Thyroid gland (tissue), 4 donors: ENCODE data around the gene COL9A3. TPM values are rescaled to one million over a fixed set of nuclear protein-coding genes. Genes with fewer than 3 reads are reported as not detected.

Experiments used
- DNase-seq, 2 donors: peaks; one replicate each; pipeline ENCODE4 v3.0.0-alpha.2; 2019
- H3K27ac ChIP-seq, 3 donors: fragments of 200-600 bp; sonication (generic); 1 replicate in 2 of 3; 2 replicates in 1 of 3; pipeline ENCODE4 v1.5.1; 2016 to 2019; ENCODE audit warnings: mild to moderate bottlenecking in 1 of 3, moderate library complexity in 1 of 3
- H3K27me3 ChIP-seq: fragments of 200-600 bp; sonication (generic); one replicate; pipeline ENCODE4 v1.5.1; 2019
- H3K36me3 ChIP-seq, 2 donors: fragments of 200-600 bp; sonication (generic); one replicate each; pipeline ENCODE4 v1.5.1; 2016 to 2019
- H3K4me1 ChIP-seq, 2 donors: fragments of 200-600 bp; sonication (generic); one replicate each; pipeline ENCODE4 v1.5.1; 2017 to 2019
- H3K4me3 ChIP-seq, 3 donors: fragments of 200-600 bp; sonication (generic); replicated peaks in 1 of 3; 1 replicate in 2 of 3; 2 replicates in 1 of 3; pipeline ENCODE4 v1.5.1; 2016; ENCODE audit warnings: mild to moderate bottlenecking in 1 of 3
- H3K9me3 ChIP-seq: fragments of 200-600 bp; sonication (generic); one replicate; pipeline ENCODE4 v1.5.1; 2017
- CTCF ChIP-seq, 6 experiments: fragments of 200-600 bp in 3 of 6; fragments of 450-650 bp in 3 of 6; sonication (generic) in 3 of 6; IDR thresholded peaks; one replicate each; pipeline ENCODE4 v1.5.1; 2016 to 2019; ENCODE audit warnings: antibody characterized with exemption in 6 of 6, mild to moderate bottlenecking in 2 of 6, inconsistent platforms in 1 of 6, moderate library complexity in 1 of 6
- POLR2A ChIP-seq, 2 donors: fragments of 450-650 bp; IDR thresholded peaks; one replicate each; pipeline ENCODE4 v1.6.1; 2017; ENCODE audit warnings: antibody characterized with exemption in 2 of 2, mild to moderate bottlenecking in 2 of 2, moderate library complexity in 1 of 2
- WGBS, 2 donors: methylation state at CpG; one replicate each; pipeline ENCODE4 v1.1.5; 2017; 5-methylcytosine and 5-hydroxymethylcytosine counted together
- intact Hi-C: fragments of 100-400 bp; cut with DNase I; formaldehyde crosslinking; loops from one replicate; pipeline ENCODE4 v1.15.1; 2023
- total RNA-seq, 4 donors: library from RNA; depleted of rRNA; stranded (reverse); fragments of >200 nt; gene quantifications; one replicate each; pipeline ENCODE4 v1.2.3, GENCODE V29; 2016

COL9A3 gene
- total RNA-seq, 4 donors from 2014 or later = 5.3 to 113 (median 62.8) TPM

- no peak overlapping the region for H3K4me3 ChIP-seq
- no peaks in the 10 kb centered on the region for H3K27me3 ChIP-seq
- H3K27ac ChIP-seq = no peak overlapping the region
- no peaks in the 10 kb centered on the region for H3K4me1 ChIP-seq
- no peaks in the 10 kb centered on the region for H3K9me3 ChIP-seq
- DNase-seq = no peak
- no peaks in the 10 kb centered on the region for H3K36me3 ChIP-seq
- intact Hi-C loops = no loop called here
- WGBS, 2 donors = 82 to 83% methylated on average over 12 to 13 of the region's 16 CpGs
- no peak for TF ChIP-seq POLR2A (IDR thresholded peaks at IDR 0.05)
- no peak for TF ChIP-seq CTCF (IDR thresholded peaks at IDR 0.05)
Observed at GRCh38 chr20:62784497-62784896, 32.4 kb upstream of the COL9A3 start.

- WGBS, 2 donors = 70 to 72% methylated on average over 11 of the region's 11 CpGs
- no peak for DNase-seq
- TF ChIP-seq POLR2A (IDR thresholded peaks at IDR 0.05) = no peak
- TF ChIP-seq CTCF (IDR thresholded peaks at IDR 0.05) = no peak
- intact Hi-C loops = no loop called here
- Histone ChIP-seq H3K36me3 (no peaks in the 10 kb centered on the region), H3K27ac (no peak overlapping the region), H3K9me3 (no peaks in the 10 kb centered on the region), H3K4me3 (no peak overlapping the region), H3K4me1 (no peaks in the 10 kb centered on the region), H3K27me3 (no peaks in the 10 kb centered on the region)
Observed at GRCh38 chr20:62785393-62785792, 31.5 kb upstream of the COL9A3 start.

GRCh38 chr20:62786157-62786556 is 30.7 kb upstream of the COL9A3 start:
- Histone ChIP-seq H3K9me3 (no peaks in the 10 kb centered on the region), H3K36me3 (no peaks in the 10 kb centered on the region), H3K4me1 (peaks cover 0 to under 1% of the 10 kb centered on the region in 2 donors), H3K27me3 (no peaks in the 10 kb centered on the region), H3K27ac (no peak overlapping the region), H3K4me3 (no peak overlapping the region)
- WGBS, 2 donors = 79 to 84% methylated on average over 5 to 11 of the region's 13 CpGs
- TF ChIP-seq POLR2A (IDR thresholded peaks at IDR 0.05) = no peak
- DNase-seq = no peak
- intact Hi-C loops = no loop called here

GRCh38 chr20:62787321-62787720 is 29.5 kb upstream of the COL9A3 start:
- TF ChIP-seq CTCF (IDR thresholded peaks at IDR 0.05) (no peak), POLR2A (IDR thresholded peaks at IDR 0.05) (no peak)
- intact Hi-C loops = no loop called here
- no peaks in the 10 kb centered on the region for H3K36me3 ChIP-seq
- no peak overlapping the region for H3K4me3 ChIP-seq
- H3K4me1 ChIP-seq = peaks cover 0 to 4% of the 10 kb centered on the region in 2 donors
- WGBS, 2 donors = 83 to 87% methylated on average over 7 of the region's 7 CpGs
- no peak overlapping the region for H3K27ac ChIP-seq
- DNase-seq = no peak
- H3K9me3 ChIP-seq = no peaks in the 10 kb centered on the region
- H3K27me3 ChIP-seq = no peaks in the 10 kb centered on the region

GRCh38 chr20:62787866-62788265 is 29.0 kb upstream of the COL9A3 start:
- no peaks in the 10 kb centered on the region for H3K27me3 ChIP-seq
- H3K4me3 ChIP-seq = no peak overlapping the region
- no peaks in the 10 kb centered on the region for H3K36me3 ChIP-seq
- peak; percentile 46 to 54 for DNase-seq
- WGBS, 2 donors = 35 to 36% methylated on average over 5 of the region's 5 CpGs
- no peak overlapping the region for H3K27ac ChIP-seq
- H3K9me3 ChIP-seq = no peaks in the 10 kb centered on the region
- intact Hi-C loops = no loop called here
- TF ChIP-seq CTCF (IDR thresholded peaks at IDR 0.05) (no peak), POLR2A (IDR thresholded peaks at IDR 0.05) (no peak)
- peaks cover 0 to 4% of the 10 kb centered on the region in 2 donors for H3K4me1 ChIP-seq

GRCh38 chr20:62788607-62789006 is 28.2 kb upstream of the COL9A3 start:
- TF ChIP-seq CTCF (IDR thresholded peaks at IDR 0.05) (no peak), POLR2A (IDR thresholded peaks at IDR 0.05) (no peak)
- H3K27ac ChIP-seq = no peak overlapping the region
- H3K4me1 ChIP-seq = peaks cover 1 to 8% of the 10 kb centered on the region in 2 donors
- H3K36me3 ChIP-seq = no peaks in the 10 kb centered on the region
- H3K9me3 ChIP-seq = no peaks in the 10 kb centered on the region
- no peak overlapping the region for H3K4me3 ChIP-seq
- no peaks in the 10 kb centered on the region for H3K27me3 ChIP-seq
- intact Hi-C loops = no loop called here
- DNase-seq = no peak
- WGBS, 2 donors = 52 to 54% methylated on average over 7 to 11 of the region's 15 CpGs
